ENCODE results near the gene EMP2.
"Not testable (repeated sequence)": the region's sequence is repeated elsewhere in the genome, so short reads cannot be mapped to it uniquely, and the experiment has no call there.

EMP2 gene

DNA sequence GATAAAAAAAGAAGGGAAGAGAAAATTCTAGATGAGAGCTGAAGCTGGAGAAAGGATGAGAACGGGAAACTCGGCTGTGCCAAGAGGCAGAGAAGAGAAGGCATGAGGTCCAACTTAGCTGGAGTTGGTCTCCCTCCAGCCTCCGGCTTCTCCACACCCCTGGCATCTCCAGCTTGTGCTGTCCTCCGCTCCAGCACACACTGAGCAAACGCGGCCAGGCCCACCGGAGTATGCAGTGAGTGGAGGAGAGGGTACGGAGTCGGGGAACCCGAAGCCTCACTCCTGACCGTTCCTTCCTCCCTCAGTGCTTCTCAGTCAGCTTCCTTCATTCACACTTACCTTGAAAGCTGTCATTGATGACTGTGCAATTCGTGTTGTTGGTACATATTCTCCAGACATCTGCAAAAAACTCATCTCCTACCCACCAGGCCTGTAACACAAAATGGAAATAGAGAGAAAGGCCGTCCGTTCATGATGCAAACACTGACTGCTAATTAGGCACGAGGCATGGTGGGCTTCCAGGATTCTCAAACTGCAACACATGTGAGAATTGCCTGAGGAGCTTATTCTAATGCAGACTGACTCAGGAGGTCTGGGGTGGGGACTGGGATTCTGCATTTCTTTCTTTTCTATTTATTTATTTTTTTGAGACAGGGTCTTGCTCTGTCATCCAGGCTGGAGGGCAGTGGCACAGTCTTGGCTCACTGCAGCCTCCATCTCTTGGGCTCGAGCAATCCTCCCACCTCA lies 37.0 kb downstream of the EMP2 start:
- Histone ChIP-seq H3K36me3 (ENCODE audit: insufficient read depth, low read length) (peaks cover 15% of the 10 kb centered on the region), H3K27me3 (ENCODE audit: insufficient read depth, low read length) (no peaks in the 10 kb centered on the region), H3K9me3 (ENCODE audit: insufficient read depth, low read depth, low read length) (peaks cover 4% of the 10 kb centered on the region), H3K4me3 (ENCODE audit: low read length) (no peak overlapping the region), H3K9ac (ENCODE audit: low read depth, low read length) (no peak overlapping the region), H3K27ac (ENCODE audit: low read depth, low read length) (no peak overlapping the region), H3K4me1 (ENCODE audit: insufficient read depth, low read length) (no peaks in the 10 kb centered on the region)
- 94% methylated on average over 12 of the region's 16 CpGs for WGBS

DNA sequence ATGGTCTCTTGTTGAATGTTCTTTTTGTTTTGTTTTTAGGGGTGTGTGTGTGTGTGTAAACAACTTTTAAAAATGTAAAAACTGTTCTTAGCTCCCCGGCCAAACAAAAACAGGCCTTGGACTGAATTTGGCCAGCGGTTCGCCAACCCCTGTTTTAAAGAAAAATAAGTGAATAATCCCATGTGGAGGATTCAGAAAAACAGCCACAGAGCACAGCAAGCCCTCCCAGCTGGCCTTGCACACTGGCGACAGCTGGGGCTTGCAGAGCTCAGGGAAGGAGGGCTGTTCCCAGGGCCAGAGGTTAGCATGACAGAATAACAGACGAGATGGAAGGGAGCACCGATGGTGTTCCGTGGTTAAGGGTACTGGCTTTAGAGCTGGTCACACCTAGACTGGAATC lies 39.0 kb downstream of the EMP2 start:
- no peaks in the 10 kb centered on the region for H3K27me3 ChIP-seq (ENCODE audit: insufficient read depth, low read length)
- H3K4me1 ChIP-seq (ENCODE audit: insufficient read depth, low read length), result no peaks in the 10 kb centered on the region
- no peak overlapping the region for H3K27ac ChIP-seq (ENCODE audit: low read depth, low read length)
- 96% methylated on average over 7 of the region's 7 CpGs for WGBS
- H3K4me3 ChIP-seq (ENCODE audit: low read length), result no peak overlapping the region
- no peak overlapping the region for H3K9ac ChIP-seq (ENCODE audit: low read depth, low read length)
- H3K36me3 ChIP-seq (ENCODE audit: insufficient read depth, low read length), result peaks cover 9% of the 10 kb centered on the region; the same call in 1 of the 2 replicates
- no peaks in the 10 kb centered on the region for H3K9me3 ChIP-seq (ENCODE audit: insufficient read depth, low read depth, low read length)

DNA sequence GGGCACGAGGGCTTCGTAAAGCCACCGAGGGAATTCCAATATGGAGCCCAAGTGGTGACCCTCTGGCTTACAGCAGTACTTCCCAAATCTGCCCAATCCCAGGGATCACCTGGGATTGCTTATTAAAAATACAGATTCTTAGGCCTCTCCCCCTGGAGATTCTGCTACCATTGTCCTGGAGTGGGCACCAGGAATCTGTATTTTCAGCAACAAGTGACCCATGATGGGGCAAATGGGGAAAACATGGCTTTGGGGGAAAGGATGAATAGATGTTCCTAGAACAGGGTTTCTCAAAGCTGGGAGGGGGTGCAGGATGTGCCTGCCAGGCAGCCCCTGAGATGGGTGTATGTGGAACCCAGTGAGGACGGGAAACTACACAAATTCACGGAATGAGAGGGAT lies 40.6 kb downstream of the EMP2 start:
- Histone ChIP-seq H3K4me1 (ENCODE audit: insufficient read depth, low read length) (no peaks in the 10 kb centered on the region), H3K9me3 (ENCODE audit: insufficient read depth, low read depth, low read length) (no peaks in the 10 kb centered on the region), H3K27ac (ENCODE audit: low read depth, low read length) (no peak overlapping the region), H3K27me3 (ENCODE audit: insufficient read depth, low read length) (no peaks in the 10 kb centered on the region), H3K4me3 (ENCODE audit: low read length) (no peak overlapping the region), H3K9ac (ENCODE audit: low read depth, low read length) (no peak overlapping the region), H3K36me3 (ENCODE audit: insufficient read depth, low read length) (peaks cover 3% of the 10 kb centered on the region; the same call in 1 of the 2 replicates)
- WGBS, result 96% methylated on average over 5 of the region's 5 CpGs

DNA sequence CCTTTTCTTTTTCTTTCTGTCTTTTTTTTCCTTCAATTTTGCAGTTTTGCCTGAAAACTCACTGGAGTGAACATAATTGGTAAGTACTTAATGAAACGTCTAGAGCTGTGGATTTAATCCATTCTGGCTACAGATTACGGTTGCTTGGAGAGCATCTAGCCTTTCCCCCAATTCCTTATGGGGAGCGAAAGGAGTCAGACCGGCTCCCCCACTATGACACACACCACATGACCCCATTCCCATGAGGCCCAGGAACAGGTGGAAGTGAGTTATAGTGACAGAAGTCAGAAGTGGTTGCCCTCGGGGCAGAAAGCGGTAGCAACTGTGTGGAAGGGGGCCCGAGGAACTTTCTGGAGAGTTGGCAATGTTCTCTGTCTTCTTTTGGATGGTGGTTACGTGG lies 41.2 kb downstream of the EMP2 start:
- Histone ChIP-seq H3K9me3 (ENCODE audit: insufficient read depth, low read depth, low read length) (no peaks in the 10 kb centered on the region), H3K4me1 (ENCODE audit: insufficient read depth, low read length) (no peaks in the 10 kb centered on the region), H3K27me3 (ENCODE audit: insufficient read depth, low read length) (no peaks in the 10 kb centered on the region), H3K9ac (ENCODE audit: low read depth, low read length) (no peak overlapping the region), H3K27ac (ENCODE audit: low read depth, low read length) (no peak overlapping the region), H3K36me3 (ENCODE audit: insufficient read depth, low read length) (peaks cover 3% of the 10 kb centered on the region; the same call in 1 of the 2 replicates), H3K4me3 (ENCODE audit: low read length) (no peak overlapping the region)
- WGBS, result 94% methylated on average over 6 of the region's 8 CpGs

DNA sequence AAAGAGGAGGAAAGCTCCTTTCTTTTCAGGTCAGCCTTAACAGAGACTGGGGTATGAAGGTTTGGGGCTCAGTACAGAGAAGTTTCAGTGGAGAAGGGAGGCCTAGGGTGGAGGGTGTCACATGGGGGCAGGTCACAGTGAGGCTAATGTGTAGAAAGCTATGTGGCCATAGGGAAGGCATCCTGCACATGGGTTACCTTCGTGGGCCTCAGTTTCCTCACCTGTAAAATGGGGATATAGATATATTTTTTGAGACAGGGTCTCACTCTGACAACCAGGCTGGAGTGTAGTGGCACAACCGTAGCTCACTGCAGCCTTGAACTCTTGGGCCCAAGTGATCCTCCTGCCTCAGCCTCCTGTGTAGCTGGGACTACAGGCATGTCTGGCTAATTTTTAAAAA lies 41.8 kb downstream of the EMP2 start:
- H3K4me3 ChIP-seq (ENCODE audit: low read length), result no peak overlapping the region
- H3K27me3 ChIP-seq (ENCODE audit: insufficient read depth, low read length), result no peaks in the 10 kb centered on the region
- WGBS, result 89% methylated on average over 2 of the region's 2 CpGs
- no peaks in the 10 kb centered on the region for H3K9me3 ChIP-seq (ENCODE audit: insufficient read depth, low read depth, low read length)
- peaks cover 3% of the 10 kb centered on the region; the same call in 1 of the 2 replicates for H3K36me3 ChIP-seq (ENCODE audit: insufficient read depth, low read length)
- no peak overlapping the region for H3K27ac ChIP-seq (ENCODE audit: low read depth, low read length)
- H3K4me1 ChIP-seq (ENCODE audit: insufficient read depth, low read length), result no peaks in the 10 kb centered on the region
- H3K9ac ChIP-seq (ENCODE audit: low read depth, low read length), result no peak overlapping the region

DNA sequence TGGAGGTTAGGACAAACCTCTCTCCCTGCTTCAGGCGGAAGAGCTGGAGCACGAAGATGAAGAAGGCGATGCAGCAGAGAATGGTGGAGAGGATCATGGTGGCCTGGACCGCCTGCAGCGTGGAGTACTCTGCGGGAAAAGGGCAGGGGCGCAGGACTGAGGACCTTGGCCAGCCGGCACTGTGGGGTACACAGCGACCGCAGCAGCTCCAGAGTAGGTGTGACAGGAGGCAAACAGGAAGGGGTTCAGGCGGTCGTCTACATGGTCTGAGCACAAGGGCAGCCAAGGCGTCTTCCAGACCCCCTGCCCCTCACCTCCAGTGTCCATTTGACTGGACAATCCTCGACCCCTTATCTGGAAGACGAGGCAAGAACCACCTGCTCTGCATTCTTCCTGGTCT lies 42.5 kb downstream of the EMP2 start:
- H3K4me3 ChIP-seq (ENCODE audit: low read length), result no peak overlapping the region
- H3K4me1 ChIP-seq (ENCODE audit: insufficient read depth, low read length), result no peaks in the 10 kb centered on the region
- H3K9me3 ChIP-seq (ENCODE audit: insufficient read depth, low read depth, low read length), result no peaks in the 10 kb centered on the region
- WGBS, result 94% methylated on average over 15 of the region's 15 CpGs
- no peak overlapping the region for H3K27ac ChIP-seq (ENCODE audit: low read depth, low read length)
- H3K9ac ChIP-seq (ENCODE audit: low read depth, low read length), result no peak overlapping the region
- H3K27me3 ChIP-seq (ENCODE audit: insufficient read depth, low read length), result no peaks in the 10 kb centered on the region
- H3K36me3 ChIP-seq (ENCODE audit: insufficient read depth, low read length), result no peaks in the 10 kb centered on the region; the same call in 1 of the 2 replicates

DNA sequence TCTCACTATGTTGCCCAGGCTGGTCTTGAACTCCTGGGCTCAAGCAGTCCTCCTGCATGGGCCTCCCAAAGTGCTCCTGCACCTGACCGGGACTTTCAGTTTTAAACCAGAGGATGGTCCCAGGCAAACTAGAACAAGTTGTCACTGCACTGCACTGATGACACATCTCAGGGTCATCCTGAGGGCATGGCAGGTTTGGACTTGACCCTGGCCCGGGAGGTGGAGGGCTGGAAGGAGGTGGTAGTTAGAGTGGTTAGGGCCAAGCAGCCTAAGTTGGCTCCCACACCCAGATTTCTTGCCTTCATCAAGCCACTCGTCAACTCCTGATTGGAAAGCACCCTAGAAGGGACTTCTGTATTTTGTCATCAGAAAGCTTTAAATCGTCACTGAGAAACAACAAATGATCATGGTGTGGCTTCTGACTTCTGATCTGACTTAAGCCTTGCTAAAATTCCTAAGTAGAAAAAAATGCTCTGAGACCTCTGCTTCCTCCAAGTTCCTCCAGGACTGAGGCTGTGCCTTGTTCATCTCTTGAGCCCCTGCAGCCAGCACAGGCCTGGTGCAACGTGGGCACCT lies 43.5 kb downstream of the EMP2 start:
- no peaks in the 10 kb centered on the region for H3K27me3 ChIP-seq (ENCODE audit: insufficient read depth, low read length)
- no peak overlapping the region for H3K27ac ChIP-seq (ENCODE audit: low read depth, low read length)
- no peak overlapping the region for H3K4me3 ChIP-seq (ENCODE audit: low read length)
- no peaks in the 10 kb centered on the region; the same call in 1 of the 2 replicates for H3K36me3 ChIP-seq (ENCODE audit: insufficient read depth, low read length)
- H3K9me3 ChIP-seq (ENCODE audit: insufficient read depth, low read depth, low read length), result no peaks in the 10 kb centered on the region
- H3K9ac ChIP-seq (ENCODE audit: low read depth, low read length), result no peak overlapping the region
- H3K4me1 ChIP-seq (ENCODE audit: insufficient read depth, low read length), result no peaks in the 10 kb centered on the region
- WGBS, result 88% methylated on average over 5 of the region's 5 CpGs

DNA sequence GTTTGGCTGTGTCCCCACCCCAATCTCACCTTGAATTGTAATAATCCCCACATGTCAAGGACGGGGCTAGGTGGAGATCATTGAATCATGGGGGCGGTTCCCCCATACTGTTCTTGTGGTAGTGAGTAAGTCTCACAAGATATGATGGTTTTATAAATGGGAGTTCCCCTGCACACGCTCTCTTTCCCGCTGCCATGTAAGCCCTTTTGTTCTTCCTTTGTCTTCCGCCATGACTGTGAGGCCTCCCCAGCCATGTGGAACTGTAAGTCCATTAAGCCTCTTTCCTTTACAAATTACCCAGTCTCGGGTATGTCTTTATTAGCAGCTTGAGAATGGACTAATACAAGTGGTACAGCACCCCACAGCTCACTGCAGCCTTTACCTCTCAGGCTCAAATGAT lies 44.1 kb downstream of the EMP2 start:
- not testable (repeated sequence) for H3K4me3 ChIP-seq (ENCODE audit: low read length); H3K36me3 ChIP-seq (ENCODE audit: insufficient read depth, low read length); H3K4me1 ChIP-seq (ENCODE audit: insufficient read depth, low read length); H3K27me3 ChIP-seq (ENCODE audit: insufficient read depth, low read length); H3K9ac ChIP-seq (ENCODE audit: low read depth, low read length); H3K9me3 ChIP-seq (ENCODE audit: insufficient read depth, low read depth, low read length); H3K27ac ChIP-seq (ENCODE audit: low read depth, low read length)
- WGBS, result over 99% methylated on average over 6 of the region's 6 CpGs

DNA sequence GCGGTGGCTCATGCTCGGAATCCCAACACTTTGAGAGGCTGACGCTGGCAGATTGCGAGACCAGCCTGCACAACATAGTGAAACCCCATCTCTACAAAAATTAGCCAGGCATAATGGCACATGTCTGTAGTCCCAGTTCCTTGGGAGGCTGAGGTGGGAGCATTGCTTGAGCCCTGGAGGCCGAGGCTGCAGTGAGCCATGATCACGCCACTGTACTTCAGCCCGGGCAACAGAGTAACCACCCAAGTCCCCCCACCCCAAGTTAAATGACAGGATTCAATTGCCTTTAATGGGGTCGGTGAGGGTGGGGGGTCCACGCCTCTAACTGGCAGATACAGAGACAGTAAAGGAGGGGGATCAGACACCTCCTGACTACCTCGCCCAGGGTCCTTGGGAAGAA lies 44.9 kb downstream of the EMP2 start:
- H3K27ac ChIP-seq (ENCODE audit: low read depth, low read length), result no peak overlapping the region
- H3K9ac ChIP-seq (ENCODE audit: low read depth, low read length), result no peak overlapping the region
- no peaks in the 10 kb centered on the region; the same call in 1 of the 2 replicates for H3K36me3 ChIP-seq (ENCODE audit: insufficient read depth, low read length)
- no peaks in the 10 kb centered on the region for H3K9me3 ChIP-seq (ENCODE audit: insufficient read depth, low read depth, low read length)
- no peaks in the 10 kb centered on the region for H3K27me3 ChIP-seq (ENCODE audit: insufficient read depth, low read length)
- no peak overlapping the region for H3K4me3 ChIP-seq (ENCODE audit: low read length)
- no peaks in the 10 kb centered on the region for H3K4me1 ChIP-seq (ENCODE audit: insufficient read depth, low read length)
- 96% methylated on average over 10 of the region's 10 CpGs for WGBS

DNA sequence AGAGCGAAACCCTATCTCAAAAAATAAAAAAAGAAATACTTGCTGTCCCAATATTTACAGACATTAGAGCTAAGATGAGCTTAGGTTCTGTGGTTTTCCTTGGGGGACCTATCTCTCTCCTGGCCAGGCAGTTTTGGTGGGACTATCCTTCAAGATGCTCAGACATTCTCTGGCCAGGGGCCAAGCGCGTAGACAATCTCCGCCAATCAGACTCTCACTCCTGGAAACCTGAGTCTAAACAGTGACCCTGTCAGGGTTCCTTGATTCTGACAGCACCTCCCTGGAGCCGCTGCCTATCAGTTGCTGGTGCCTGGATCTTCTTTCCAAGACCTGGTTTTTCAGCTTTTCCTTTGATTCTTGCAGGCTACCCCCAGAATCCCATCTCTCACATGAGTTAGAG lies 45.6 kb downstream of the EMP2 start:
- no peaks in the 10 kb centered on the region for H3K4me1 ChIP-seq (ENCODE audit: insufficient read depth, low read length)
- no peak overlapping the region for H3K4me3 ChIP-seq (ENCODE audit: low read length)
- 95% methylated on average over 5 of the region's 5 CpGs for WGBS

DNA sequence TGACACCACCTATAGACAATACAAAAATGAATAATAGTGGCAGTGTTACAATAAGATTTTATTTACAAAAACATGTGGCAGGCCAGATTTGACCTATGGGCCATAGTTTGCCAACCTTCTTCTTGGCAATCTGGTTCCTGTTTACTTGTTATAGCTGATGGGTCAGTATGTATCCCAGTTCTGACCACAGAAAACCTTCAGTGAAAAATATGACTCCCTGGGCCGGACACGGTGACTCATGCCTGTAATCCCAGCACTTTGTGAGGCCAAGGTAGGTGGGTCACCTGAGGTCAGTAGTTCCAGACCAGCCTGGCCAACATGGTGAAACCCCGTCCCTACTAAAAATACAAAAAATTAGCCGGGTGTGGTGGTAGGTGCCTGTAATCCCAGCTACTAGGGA lies 46.8 kb downstream of the EMP2 start:
- not testable (repeated sequence) for H3K9ac ChIP-seq (ENCODE audit: low read depth, low read length); H3K27me3 ChIP-seq (ENCODE audit: insufficient read depth, low read length); H3K27ac ChIP-seq (ENCODE audit: low read depth, low read length); H3K36me3 ChIP-seq (ENCODE audit: insufficient read depth, low read length); H3K9me3 ChIP-seq (ENCODE audit: insufficient read depth, low read depth, low read length); H3K4me3 ChIP-seq (ENCODE audit: low read length); H3K4me1 ChIP-seq (ENCODE audit: insufficient read depth, low read length)
- 93% methylated on average over 3 of the region's 4 CpGs for WGBS

More for the DNA sequence above, 45.6 kb downstream of the EMP2 start:
- H3K9me3 ChIP-seq (ENCODE audit: insufficient read depth, low read depth, low read length), result no peaks in the 10 kb centered on the region
- H3K36me3 ChIP-seq (ENCODE audit: insufficient read depth, low read length), result no peaks in the 10 kb centered on the region; the same call in 1 of the 2 replicates
- no peak overlapping the region for H3K9ac ChIP-seq (ENCODE audit: low read depth, low read length)
- no peak overlapping the region for H3K27ac ChIP-seq (ENCODE audit: low read depth, low read length)
- no peaks in the 10 kb centered on the region for H3K27me3 ChIP-seq (ENCODE audit: insufficient read depth, low read length)

All from HUES64 (cell line).